IMR-90 (cell line): ENCODE measurements around the gene NAA50. TPM values are rescaled to one million over a fixed set of nuclear protein-coding genes. Genes with fewer than 3 reads are reported as not detected.

Source experiments
- ATAC-seq: fragments of 200-7000 bp; cut with Tn5 transposase; 2 replicates; pipeline ENCODE4 v1.9.1; 2020; ENCODE audit warnings: low read depth, mild to moderate bottlenecking, moderate library complexity
- BruUV-seq: library from RNA; stranded (reverse); fragments of 400-500 nt; replicated peaks from 2 replicates; lab custom pipeline; 2021; lab: Mats Ljungman, UMichigan
- CTCF ChIA-PET: fragments of 300-600 bp; formaldehyde crosslinking; extraction: SDS; loops from one replicate; lab custom pipeline; 2021; ENCODE audit warnings: antibody characterized with exemption; lab: Yijun Ruan, JAX
- POLR2A ChIA-PET: fragments of 300-600 bp; sonication (Branson Sonifier 250); formaldehyde crosslinking; loops from one replicate; lab custom pipeline; 2022; ENCODE audit warnings: antibody characterized with exemption; ENCODE audit not compliant: unreplicated experiment; lab: Charles Lee
- DNase-seq: peaks from one replicate; pipeline ENCODE4 v3.0.0; 2013
- H2AFZ ChIP-seq: replicated peaks from 2 replicates; pipeline ENCODE3; 2013; ENCODE audit warnings: low read length, mild to moderate bottlenecking; ENCODE audit not compliant: poor library complexity
- H2AK5ac ChIP-seq: 2 replicates; pipeline ENCODE4 v1.6.1; 2013; ENCODE audit warnings: low read depth, low read length, inconsistent platforms
- H2AK9ac ChIP-seq: replicated peaks from 2 replicates; pipeline ENCODE3; 2013; ENCODE audit warnings: mild to moderate bottlenecking, low read depth, low read length, moderate library complexity; ENCODE audit not compliant: poor library complexity
- H2BK120ac ChIP-seq: 2 replicates; pipeline ENCODE4 v1.6.1; 2013; ENCODE audit warnings: low read depth, low read length, inconsistent platforms
- H2BK15ac ChIP-seq: 3 replicates; pipeline ENCODE4 v1.6.1; 2013; ENCODE audit warnings: low read depth, low read length, inconsistent platforms
- H2BK20ac ChIP-seq: 2 replicates; pipeline ENCODE4 v1.6.1; 2013; ENCODE audit warnings: low read depth, mild to moderate bottlenecking, inconsistent platforms, low read length, moderate library complexity
- H2BK5ac ChIP-seq: 2 replicates; pipeline ENCODE4 v1.6.1; 2013; ENCODE audit warnings: mild to moderate bottlenecking, low read depth, low read length, inconsistent platforms; ENCODE audit not compliant: poor library complexity, severe bottlenecking
- H3K14ac ChIP-seq: replicated peaks from 2 replicates; pipeline ENCODE4 v1.6.1; 2013; ENCODE audit warnings: low read depth, low read length, inconsistent platforms
- H3K18ac ChIP-seq: 2 replicates; pipeline ENCODE4 v1.6.1; 2013; ENCODE audit warnings: low read depth, low read length, control low read depth
- H3K23ac ChIP-seq: 2 replicates; pipeline ENCODE4 v1.6.1; 2013; ENCODE audit warnings: low read depth, low read length, inconsistent platforms
- H3K27ac ChIP-seq: 2 replicates; pipeline ENCODE4 v1.5.1; 2013; ENCODE audit warnings: mild to moderate bottlenecking, control low read depth, low read length; ENCODE audit not compliant: insufficient read depth
- H3K27me3 ChIP-seq: 2 replicates; pipeline ENCODE4 v1.6.1; 2013; ENCODE audit warnings: low read length; ENCODE audit not compliant: control insufficient read depth, insufficient read depth
- H3K36me3 ChIP-seq: 2 replicates; pipeline ENCODE4 v1.6.1; 2013; ENCODE audit warnings: low read length, mixed read lengths; ENCODE audit not compliant: control insufficient read depth, insufficient read depth
- H3K4ac ChIP-seq: 2 replicates; pipeline ENCODE4 v1.6.1; 2013; ENCODE audit warnings: low read depth, low read length, inconsistent platforms
- H3K4me1 ChIP-seq: 2 replicates; pipeline ENCODE4 v1.6.1; 2013; ENCODE audit warnings: low read length, mixed read lengths; ENCODE audit not compliant: control insufficient read depth, insufficient read depth
- H3K4me2 ChIP-seq: 2 replicates; pipeline ENCODE4 v1.6.1; 2013; ENCODE audit warnings: low read depth, mild to moderate bottlenecking, control low read depth, low read length, moderate library complexity
- H3K4me3 ChIP-seq: 2 replicates; pipeline ENCODE4 v1.5.1; 2013; ENCODE audit warnings: low read depth, mild to moderate bottlenecking, control low read depth, low read length, moderate library complexity; ENCODE audit not compliant: insufficient read depth
- H3K56ac ChIP-seq: 2 replicates; pipeline ENCODE4 v1.6.1; 2013; ENCODE audit warnings: low read length, inconsistent platforms; ENCODE audit not compliant: insufficient read depth; ENCODE audit errors: extremely low read depth
- H3K79me1 ChIP-seq, 2 experiments: 2 replicates each; pipeline ENCODE4 v1.6.1; 2013; ENCODE audit warnings: low read length in 2 of 2, inconsistent platforms in 1 of 2, low read depth in 1 of 2
- H3K9ac ChIP-seq: 2 replicates; pipeline ENCODE4 v1.6.1; 2013; ENCODE audit warnings: low read depth, low read length, control low read depth
- H3K9me1 ChIP-seq: 2 replicates; pipeline ENCODE4 v1.6.1; 2013; ENCODE audit warnings: low read length, inconsistent platforms; ENCODE audit not compliant: insufficient read depth
- H3K9me3 ChIP-seq: 2 replicates; pipeline ENCODE4 v1.6.1; 2013; ENCODE audit warnings: low read length; ENCODE audit not compliant: control insufficient read depth, insufficient read depth
- H4K20me1 ChIP-seq: 2 replicates; pipeline ENCODE4 v1.6.1; 2013; ENCODE audit warnings: low read length, inconsistent platforms; ENCODE audit not compliant: insufficient read depth
- H4K5ac ChIP-seq: 2 replicates; pipeline ENCODE4 v1.6.1; 2013; ENCODE audit warnings: mild to moderate bottlenecking, low read depth, low read length, control low read depth
- H4K8ac ChIP-seq, 2 experiments: 2 replicates each; pipeline ENCODE4 v1.6.1; 2013; ENCODE audit warnings: low read depth in 2 of 2, low read length in 2 of 2, control low read depth in 1 of 2, inconsistent platforms in 1 of 2
- H4K91ac ChIP-seq: 2 replicates; pipeline ENCODE4 v1.6.1; 2013; ENCODE audit warnings: low read depth, low read length, inconsistent platforms; ENCODE audit not compliant: insufficient read depth
- CEBPB ChIP-seq: IDR thresholded peaks from 2 replicates; pipeline ENCODE4 v1.6.1; 2012; ENCODE audit warnings: low read depth, low read length, improper control_type of control experiment
- CHD1 ChIP-seq: IDR thresholded peaks from 2 replicates; pipeline ENCODE4 v1.6.1; 2012; ENCODE audit warnings: low read depth, low read length, improper control_type of control experiment
- MXI1 ChIP-seq: IDR thresholded peaks from 2 replicates; pipeline ENCODE4 v1.6.1; 2012; ENCODE audit warnings: low read depth, mild to moderate bottlenecking, low read length, moderate library complexity, borderline replicate concordance
- NFE2L2 ChIP-seq: fragments of 150-350 bp; IDR thresholded peaks from 2 replicates; pipeline ENCODE4 v1.6.1; 2016; ENCODE audit warnings: low read depth, mild to moderate bottlenecking, low read length
- POLR2A ChIP-seq: IDR thresholded peaks from 2 replicates; pipeline ENCODE4 v1.6.1; 2012; ENCODE audit warnings: mild to moderate bottlenecking, low read depth, low read length
- RFX5 ChIP-seq: IDR thresholded peaks from 2 replicates; pipeline ENCODE4 v1.8.0; 2012; ENCODE audit warnings: low read depth, mild to moderate bottlenecking, low read length, moderate library complexity
- SMC3 ChIP-seq: fragments of 150-350 bp; IDR thresholded peaks from 2 replicates; pipeline ENCODE4 v1.6.1; 2016; ENCODE audit warnings: low read depth, mild to moderate bottlenecking, antibody characterized with exemption, low read length, moderate library complexity
- WGBS, 2 experiments: methylation state at CpG; one replicate each; pipeline versions ENCODE4 v1.1.5 to v1.1.7; 2013; ENCODE audit warnings: missing lambda C conversion rate in 2 of 2; ENCODE audit not compliant: insufficient read length in 1 of 2; ENCODE audit errors: extremely low coverage in 2 of 2; 5-methylcytosine and 5-hydroxymethylcytosine counted together
- dilution Hi-C: fragments of 300-500 bp; cut with HindIII; formaldehyde crosslinking; loops from one replicate; pipeline ENCODE4 v1.14.3; 2018; ENCODE audit warnings: low sequenced_read_pairs; ENCODE audit not compliant: unreplicated experiment
- in situ Hi-C: fragments of 300-500 bp; cut with MboI; formaldehyde crosslinking; loops from 3 replicates; pipeline ENCODE4 v1.14.3; 2019; ENCODE audit warnings: low sequenced_read_pairs, inconsistent platforms, mixed read lengths
- intact Hi-C: fragments of 100-400 bp; cut with micrococcal nuclease; formaldehyde crosslinking; loops from 2 replicates; pipeline ENCODE4 v1.10.0; 2022
- polyA plus RNA-seq, 3 experiments: library from polyadenylated mRNA; depleted of rRNA; stranded (reverse); fragments of >200 nt; gene quantifications; 2 replicates each; pipeline ENCODE4 v1.2.3, GENCODE V29; 2012; ENCODE audit warnings: low replicate concordance in 1 of 3
- total RNA-seq: library from RNA; depleted of rRNA; stranded (reverse); fragments of >200 nt; gene quantifications from 2 replicates; pipeline ENCODE4 v1.2.3, GENCODE V29; 2012

Gene NAA50
- total and polyA plus RNA-seq, 2 of the 4 experiments (the other 2 are of a cell fraction), result 42.4 to 125 TPM

- Histone ChIP-seq H3K4me3 (peak within 1 kb of the TSS; percentile 95), H4K5ac (peak within 1 kb of the TSS; percentile 94), H2BK15ac (peak within 1 kb of the TSS; percentile 95), H3K23ac (peak within 1 kb of the TSS; percentile 99), H3K9me3 (no peaks in the 10 kb centered on the region), H3K4ac (peak within 1 kb of the TSS; percentile 99), H3K14ac (peak within 1 kb of the TSS; percentile 100), H3K9ac (peak within 1 kb of the TSS; percentile 96), H3K4me1 (peaks cover 4% of the 10 kb centered on the region), H3K56ac (peak within 1 kb of the TSS; percentile 96), H3K36me3 (no peaks in the 10 kb centered on the region), H2BK5ac (peak within 1 kb of the TSS; percentile 98), H4K8ac (peak within 1 kb of the TSS; percentile 90 to 99), H2AK5ac (peak within 1 kb of the TSS; percentile 78; the same call in 1 of the 2 replicates), H3K27ac (peak within 1 kb of the TSS; percentile 97), H2BK120ac (peak within 1 kb of the TSS; percentile 96), H2AK9ac (peak within 1 kb of the TSS; percentile 98), H3K79me1 (peaks cover 24 to 49% of the 10 kb centered on the region in 2 experiments), H3K18ac (peak within 1 kb of the TSS; percentile 83), H2BK20ac (peak within 1 kb of the TSS; percentile 69; the same call in 1 of the 2 replicates), H4K91ac (peak within 1 kb of the TSS; percentile 95), H2AFZ (peak within 1 kb of the TSS; percentile 96), H3K4me2 (peak within 1 kb of the TSS; percentile 99), H4K20me1 (no peaks in the 10 kb centered on the region), H3K27me3 (no peaks in the 10 kb centered on the region), H3K9me1 (peaks cover 3% of the 10 kb centered on the region)
- ChIA-PET POLR2A (no interaction called here), CTCF (interaction anchor here (1.1 kb wide), 1 partner anchor 69 kb away, joined by 3 read pairs; no protein-coding TSS in a partner anchor)
- peak; percentile 81 for ATAC-seq
- in situ Hi-C loops, result no loop called here
- dilution Hi-C loops, result no loop called here
- no TSS peak for BruUV-seq
- intact Hi-C loops, result no loop called here
- no peak for TF ChIP-seq CHD1
- TF ChIP-seq CEBPB, result no peak
- TF ChIP-seq NFE2L2, result no peak
- no peak for TF ChIP-seq RFX5
- TF ChIP-seq SMC3, result no peak
- 0 out of 2 replicates have a peak, but pooled peaks have one; percentile 43 for TF ChIP-seq POLR2A
- no peak for TF ChIP-seq MXI1
- peak; percentile 44 for DNase-seq
- WGBS, 2 experiments, result 0% methylated on average over 19 of the region's 75 CpGs; no CpG with 5 or more reads in 1 of the 2 experiments
Measured at GRCh38 chr3:113695786-113696645, 50.0 kb downstream of the NAA50 start, which contains the start of gene USF3. Gene USF3 (minus strand): TSS chr3:113696642. CDS start chr3:113674878, 21,764 bp downstream.
